ACHN (cell line): ENCODE results near the gene YPEL1.

Experiments used
- DNase-seq: peaks from one replicate; pipeline ENCODE4 v3.0.0-alpha.2; 2015
- in situ Hi-C: cut with HindIII; loops from 2 replicates; pipeline ENCODE4 v1.10.0; 2017; ENCODE audit warnings: low sequenced_read_pairs, low pct_ligation_motif_present, low pct_unique_long_range_greater_than_20kb

The YPEL1 gene

DNA sequence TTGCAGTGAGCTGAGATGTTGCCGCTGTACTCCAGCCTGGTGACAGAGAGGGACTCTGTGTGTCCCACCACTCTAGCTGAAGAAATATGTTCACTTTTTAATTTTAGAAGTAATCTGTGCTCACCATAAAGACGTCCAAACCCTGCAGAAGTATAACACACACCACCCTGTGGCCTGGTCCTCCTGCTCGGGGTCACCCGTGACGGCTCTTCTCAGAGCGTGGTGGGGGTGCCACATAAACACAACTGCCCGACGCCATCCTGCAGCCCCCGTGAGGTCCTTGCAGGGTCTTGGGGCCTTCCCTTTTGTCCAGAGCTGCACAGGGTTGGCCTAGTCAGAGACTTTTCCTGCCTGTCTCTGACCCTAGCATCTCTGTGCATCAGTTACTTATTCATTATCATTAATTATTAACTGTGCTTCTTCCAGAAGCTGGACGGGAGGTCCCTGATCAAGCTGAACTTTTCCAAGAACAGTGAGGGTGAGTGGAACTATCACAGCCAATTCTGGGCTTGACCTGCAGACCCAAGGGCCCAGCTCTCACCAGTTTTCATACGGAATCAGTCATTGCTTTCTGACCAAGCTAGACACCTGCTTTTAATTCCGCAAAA lies 60.9 kb downstream of the YPEL1 start:
- peak; percentile 24 for DNase-seq
- in situ Hi-C loops: no loop called here

- no peak for DNase-seq
- in situ Hi-C loops: no loop called here
These were observed 61.9 kb downstream of the YPEL1 start for GRCh38 chr22:21673534-21674321.

DNA sequence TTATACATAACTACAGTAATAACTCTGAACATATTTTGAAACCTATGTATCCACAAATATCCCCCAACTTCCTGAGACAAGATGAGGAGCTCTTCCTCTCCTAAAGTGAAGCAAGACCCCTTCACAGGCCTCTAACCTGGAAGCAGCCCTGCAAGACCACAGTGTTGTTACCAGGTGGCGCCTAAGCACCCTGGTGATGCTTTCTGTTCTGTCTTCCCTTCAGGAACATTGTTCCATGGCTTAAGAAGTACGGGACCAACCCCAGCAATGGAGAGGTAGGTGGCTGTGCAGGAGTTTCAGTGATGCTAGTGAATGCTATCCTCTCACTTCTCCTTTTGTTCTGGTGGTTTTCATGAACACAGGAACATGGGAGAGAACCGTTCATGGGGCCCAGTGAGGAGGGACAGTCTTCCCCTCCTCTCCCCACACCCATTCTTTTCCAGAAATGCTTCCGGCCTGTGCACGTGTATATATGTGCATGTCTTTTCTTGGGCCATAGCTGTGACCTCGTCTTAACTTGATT lies 63.4 kb downstream of the YPEL1 start:
- no peak for DNase-seq
- in situ Hi-C loops: no loop called here

DNA sequence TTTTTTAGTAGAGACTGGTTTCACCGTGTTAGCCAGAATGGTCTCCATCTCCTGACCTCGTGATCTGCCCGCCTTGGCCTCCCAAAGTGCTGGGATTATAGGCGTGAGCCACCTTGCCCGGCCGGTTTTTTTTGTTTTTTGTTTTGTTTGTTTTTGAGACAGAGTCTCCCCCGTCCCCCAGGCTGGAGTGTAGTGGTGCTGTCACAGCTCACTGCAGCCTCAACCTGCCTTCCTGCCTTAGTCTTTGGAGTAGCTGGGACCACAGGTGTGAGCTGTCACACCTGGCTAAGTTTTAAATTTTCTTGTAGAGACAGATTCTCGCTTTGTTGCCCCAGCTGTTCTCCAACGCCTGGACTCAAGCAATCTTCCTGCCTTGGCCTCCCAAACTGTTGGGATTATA lies 66.6 kb downstream of the YPEL1 start:
- in situ Hi-C loops: no loop called here
- no peak for DNase-seq

- in situ Hi-C loops: no loop called here
- no peak for DNase-seq
These were observed 68.8 kb downstream of the YPEL1 start for GRCh38 chr22:21666786-21667185.

- in situ Hi-C loops: no loop called here
- DNase-seq: no peak
These were observed 70.3 kb downstream of the YPEL1 start for GRCh38 chr22:21665047-21665851.

DNA sequence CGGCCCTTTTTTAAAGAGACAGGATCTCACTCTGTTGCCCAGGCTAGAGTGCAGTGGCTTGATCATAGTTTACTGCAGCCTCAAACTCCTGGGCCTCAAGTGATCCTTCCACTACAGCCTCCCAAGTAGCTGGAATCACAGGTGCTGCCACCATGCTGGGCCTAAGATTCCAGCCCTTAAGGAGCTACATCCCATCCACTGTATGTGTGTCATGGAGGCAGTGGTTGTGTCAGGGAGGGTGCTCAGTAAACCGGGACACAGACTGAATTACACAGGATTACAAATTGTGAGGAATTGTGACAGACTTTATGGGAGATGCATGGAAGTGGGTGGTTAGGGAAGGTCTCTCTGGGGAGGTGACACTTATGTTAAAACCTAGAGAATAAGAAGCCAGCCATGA lies 71.9 kb downstream of the YPEL1 start:
- no peak for DNase-seq
- in situ Hi-C loops: no loop called here

GRCh38 chr22:21661991-21662390 lies 73.6 kb downstream of the YPEL1 start:
- DNase-seq: no peak
- in situ Hi-C loops: no loop called here

DNA sequence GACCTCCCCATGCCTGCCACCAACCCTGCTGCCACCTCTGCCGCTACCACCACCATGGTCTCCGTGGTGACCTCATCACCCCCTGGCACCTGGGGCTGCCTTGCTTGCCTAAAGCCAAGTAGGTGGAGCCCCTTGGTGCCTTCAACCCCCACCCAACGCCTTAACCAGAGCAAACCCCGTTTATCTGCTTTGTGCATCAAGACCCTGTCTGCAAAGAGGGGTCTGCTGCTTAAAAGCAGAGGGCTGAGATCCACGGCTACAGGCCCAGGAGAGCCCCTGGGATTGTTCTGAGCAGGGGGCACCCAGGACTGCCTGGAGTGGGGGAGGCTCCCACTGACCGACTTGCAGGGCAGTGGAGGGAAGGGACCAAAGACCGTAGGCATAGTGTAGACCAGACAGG lies 74.7 kb downstream of the YPEL1 start:
- no peak for DNase-seq
- in situ Hi-C loops: no loop called here

DNA sequence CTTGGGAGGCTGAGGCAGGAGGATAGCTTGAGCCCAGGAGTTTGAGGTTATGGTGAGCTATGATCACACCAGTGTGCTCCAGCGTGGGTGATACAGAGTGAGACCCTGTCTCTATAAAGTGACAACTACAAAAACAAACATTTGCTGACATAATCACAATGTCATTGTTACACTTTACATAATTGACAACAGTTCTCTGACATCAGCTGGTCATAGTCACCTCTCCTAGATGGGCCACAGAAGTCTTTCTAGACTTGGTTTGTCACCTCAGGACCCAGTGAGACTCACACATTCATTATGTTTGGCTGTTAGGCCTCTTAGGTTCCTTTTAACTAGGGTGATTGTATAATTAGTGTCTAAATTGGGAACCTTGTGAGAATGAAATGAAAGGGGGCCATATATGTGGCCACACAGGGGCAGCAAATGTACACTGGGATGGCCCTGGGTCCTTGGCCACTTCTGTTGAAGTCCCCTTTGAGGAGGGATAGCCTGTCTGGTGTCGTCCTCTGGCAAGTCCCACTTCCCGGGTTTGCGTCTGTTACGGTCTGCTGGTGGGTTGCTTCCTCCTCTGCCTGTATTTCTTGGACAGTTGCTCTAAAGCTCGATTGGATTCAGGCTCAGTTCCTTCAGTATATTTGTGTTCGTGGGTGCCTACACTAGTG lies 75.6 kb downstream of the YPEL1 start:
- no peak for DNase-seq
- in situ Hi-C loops: no loop called here

GRCh38 chr22:21657360-21658032 lies 78.1 kb downstream of the YPEL1 start:
- DNase-seq: peak; percentile 66
- in situ Hi-C loops: no loop called here

- in situ Hi-C loops: no loop called here
- DNase-seq: no peak
These were observed 78.6 kb downstream of the YPEL1 start for GRCh38 chr22:21657020-21657359.

DNA sequence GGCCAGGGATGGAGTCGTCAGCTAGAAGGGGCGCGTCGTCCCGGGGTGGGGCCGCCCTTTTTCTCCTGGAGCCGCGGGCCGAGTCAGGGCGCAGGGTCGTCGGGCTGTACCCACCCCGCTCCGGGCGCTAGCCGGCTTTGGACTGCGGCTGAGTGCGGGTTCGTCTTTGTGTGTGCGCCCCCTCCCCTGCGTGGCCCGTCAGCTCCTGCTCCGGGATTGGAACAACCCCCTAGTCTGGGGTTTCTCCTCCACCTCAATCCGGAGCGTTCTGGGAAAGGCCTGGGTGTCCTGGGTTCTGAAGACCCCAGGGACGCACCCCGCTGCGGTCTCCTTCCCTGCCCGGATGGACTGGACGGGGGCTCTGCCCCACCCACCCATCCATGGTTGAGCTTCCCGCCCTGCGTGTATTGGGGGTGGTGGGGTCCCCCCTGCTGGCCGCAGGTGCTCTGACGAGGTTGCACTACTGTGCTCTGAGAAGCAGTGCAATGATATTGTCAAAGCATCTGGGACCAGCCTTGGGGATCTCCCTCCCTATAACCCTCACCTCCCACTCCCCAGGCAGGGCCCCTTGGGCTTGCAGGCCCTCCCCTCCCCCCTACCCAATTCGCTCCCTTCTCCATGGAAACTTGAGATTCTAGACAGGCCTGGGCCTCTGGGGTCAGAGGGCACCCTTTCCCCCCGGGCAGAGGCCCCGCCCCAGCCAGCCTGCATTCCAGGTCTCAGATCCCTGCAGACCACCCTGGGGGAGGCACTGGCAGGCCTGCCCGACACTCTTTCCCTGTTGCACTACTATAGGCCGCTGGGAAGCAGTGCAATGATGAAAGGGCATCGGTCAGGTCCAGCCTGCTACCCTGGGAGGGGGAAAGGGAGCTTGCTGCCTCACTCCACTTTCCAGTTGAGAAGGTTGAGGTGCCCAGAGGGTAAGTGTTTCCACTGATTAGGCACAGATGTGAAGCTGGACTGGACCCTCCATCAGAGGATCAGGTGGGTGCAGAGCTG lies 82.7 kb downstream of the YPEL1 start:
- DNase-seq: no peak
- in situ Hi-C loops: no loop called here

DNA sequence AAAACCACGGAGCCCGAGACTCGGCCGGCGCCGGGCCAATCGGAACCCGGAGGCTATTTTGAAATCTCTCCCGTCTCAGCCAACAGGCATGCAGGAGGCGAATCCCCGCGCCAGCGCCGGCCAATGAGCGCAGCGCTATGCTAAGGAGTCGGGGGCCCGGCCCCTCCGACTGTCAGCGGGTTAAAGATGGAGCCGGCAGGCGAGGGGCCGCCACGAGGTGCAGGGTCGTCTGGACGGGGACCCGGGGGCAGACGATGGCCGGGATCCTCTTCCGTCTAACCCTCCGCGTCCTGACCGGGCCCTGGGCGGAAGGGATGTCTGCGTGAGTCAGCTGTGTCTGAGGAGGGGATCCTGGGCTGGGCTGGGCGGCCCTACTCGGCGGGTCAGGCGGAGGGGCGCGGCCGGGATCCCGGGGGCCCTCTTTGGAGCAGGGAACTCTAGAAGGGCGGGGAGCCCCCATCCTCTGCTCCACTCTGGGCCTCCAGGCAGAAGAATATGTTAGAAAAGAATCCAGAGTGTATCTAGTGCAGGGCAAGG lies 83.5 kb downstream of the YPEL1 start:
- in situ Hi-C loops: no loop called here
- peak; percentile 88 for DNase-seq

DNA sequence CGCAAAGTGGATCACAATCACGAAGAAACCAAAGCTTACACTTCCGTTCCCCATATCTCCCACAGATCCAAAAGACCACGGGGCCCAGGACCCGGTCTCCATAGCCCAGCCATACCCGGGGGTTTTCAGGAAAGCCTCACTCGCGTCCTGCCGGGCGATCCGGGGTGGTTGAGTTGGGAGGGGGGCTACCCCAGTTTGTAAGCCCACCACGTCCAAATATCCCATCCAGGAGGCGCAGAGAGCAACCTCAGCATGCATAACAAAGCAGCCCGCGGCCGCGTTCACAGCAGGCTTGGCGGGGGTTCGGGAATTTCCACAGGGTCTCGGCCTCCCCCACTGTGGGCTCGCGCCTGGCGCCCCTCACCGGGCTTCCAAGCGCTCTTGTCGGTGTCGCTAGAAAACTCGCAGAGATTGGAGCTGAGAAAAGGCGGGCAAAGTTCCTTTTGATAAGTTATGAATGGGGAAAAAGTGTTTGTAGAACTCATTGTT lies 84.0 kb downstream of the YPEL1 start:
- in situ Hi-C loops: no loop called here

GRCh38 chr22:21650823-21651520 lies 84.6 kb downstream of the YPEL1 start:
- no peak for DNase-seq
- in situ Hi-C loops: no loop called here

More for the DNA sequence above, 84.0 kb downstream of the YPEL1 start:
- no peak for DNase-seq
